Astrocyte (in vitro differentiated cells and primary cell): Measurements from ENCODE around the gene IGDCC3. TPM values are rescaled to one million over a fixed set of nuclear protein-coding genes. Genes with fewer than 3 reads are reported as not detected.

Source experiments
- DNase-seq: peaks from one replicate; pipeline ENCODE4 v3.0.0-alpha.2; 2010; ENCODE audit warnings: low read depth
- FAIRE-seq: peaks from 2 replicates; lab custom pipeline; 2011; peaks lifted over from hg19 to GRCh38; lab: Jason Lieb, UNC
- H2AFZ ChIP-seq: 2 replicates; pipeline ENCODE4 v1.6.0; 2012; ENCODE audit warnings: low read depth, low read length, inconsistent platforms
- H3K27ac ChIP-seq: 2 replicates; pipeline ENCODE4 v1.5.1; 2011; ENCODE audit warnings: low read depth, low read length, inconsistent platforms
- H3K27me3 ChIP-seq: 2 replicates; pipeline ENCODE4 v1.6.0; 2011; ENCODE audit warnings: low read length, inconsistent platforms; ENCODE audit not compliant: insufficient read depth
- H3K36me3 ChIP-seq: 2 replicates; pipeline ENCODE4 v1.5.1; 2011; ENCODE audit warnings: low read length, inconsistent platforms; ENCODE audit not compliant: insufficient read depth
- H3K4me1 ChIP-seq: 2 replicates; pipeline ENCODE4 v1.5.1; 2011; ENCODE audit warnings: low read length, inconsistent platforms; ENCODE audit not compliant: insufficient read depth
- H3K4me2 ChIP-seq: 2 replicates; pipeline ENCODE4 v1.6.0; 2012; ENCODE audit warnings: low read length, inconsistent platforms
- H3K4me3 ChIP-seq: 2 replicates; pipeline ENCODE4 v1.5.1; 2011; ENCODE audit warnings: low read depth, mild to moderate bottlenecking, low read length, inconsistent platforms; ENCODE audit not compliant: insufficient read depth
- H3K79me2 ChIP-seq: 2 replicates; pipeline ENCODE4 v1.6.0; 2012; ENCODE audit warnings: mild to moderate bottlenecking, low read length, inconsistent platforms; ENCODE audit not compliant: insufficient read depth
- H3K9ac ChIP-seq: 2 replicates; pipeline ENCODE4 v1.6.0; 2012; ENCODE audit warnings: mild to moderate bottlenecking, low read length, inconsistent platforms
- H3K9me3 ChIP-seq: 2 replicates; pipeline ENCODE4 v1.5.1; 2012; ENCODE audit warnings: low read depth, mild to moderate bottlenecking, low read length, inconsistent platforms; ENCODE audit not compliant: insufficient read depth
- H4K20me1 ChIP-seq: 2 replicates; pipeline ENCODE4 v1.6.0; 2012; ENCODE audit warnings: low read length, inconsistent platforms; ENCODE audit not compliant: insufficient read depth
- H3K27ac Mint-ChIP-seq: one replicate; pipeline ENCODE4 v1.8.0; 2021; ENCODE audit warnings: mild to moderate bottlenecking, mixed read lengths; ENCODE audit not compliant: unreplicated experiment
- H3K27me3 Mint-ChIP-seq: one replicate; pipeline ENCODE4 v1.8.0; 2021; ENCODE audit warnings: low read depth, mixed read lengths; ENCODE audit not compliant: unreplicated experiment
- H3K36me3 Mint-ChIP-seq: one replicate; pipeline ENCODE4 v1.8.0; 2021; ENCODE audit warnings: low read depth, mixed read lengths; ENCODE audit not compliant: unreplicated experiment
- H3K4me1 Mint-ChIP-seq: one replicate; pipeline ENCODE4 v1.8.0; 2021; ENCODE audit warnings: low read depth, mixed read lengths; ENCODE audit not compliant: unreplicated experiment
- H3K4me3 Mint-ChIP-seq: one replicate; pipeline ENCODE4 v1.8.0; 2021; ENCODE audit warnings: mild to moderate bottlenecking, moderate library complexity, mixed read lengths; ENCODE audit not compliant: unreplicated experiment
- H3K9me3 Mint-ChIP-seq: one replicate; pipeline ENCODE4 v1.8.0; 2021; ENCODE audit warnings: mild to moderate bottlenecking, mixed read lengths; ENCODE audit not compliant: unreplicated experiment
- CTCF ChIP-seq: IDR thresholded peaks from 2 replicates; pipeline ENCODE4 v1.5.1; 2011; ENCODE audit warnings: low read depth, mild to moderate bottlenecking, inconsistent platforms, low read length, moderate library complexity; ENCODE audit not compliant: insufficient read depth
- EZH2 ChIP-seq: IDR thresholded peaks from 2 replicates; pipeline ENCODE4 v1.6.1; 2012; ENCODE audit warnings: mild to moderate bottlenecking, low read length, inconsistent platforms; ENCODE audit not compliant: insufficient read depth
- total RNA-seq: library from RNA; stranded (reverse); gene quantifications from 2 replicates; pipeline ENCODE4 v1.2.1, GENCODE V29; 2021

IGDCC3 gene
- total RNA-seq, 1 donor from 2014 or later: 11.0 TPM

- Histone ChIP-seq H2AFZ (no peak overlapping the region), H3K4me1 (peaks cover 3% of the 10 kb centered on the region), H4K20me1 (peaks cover 9% of the 10 kb centered on the region), H3K9me3 (no peaks in the 10 kb centered on the region), H3K36me3 (no peaks in the 10 kb centered on the region), H3K9ac (no peak overlapping the region), H3K27ac (no peak overlapping the region), H3K4me3 (no peak overlapping the region), H3K4me2 (no peak overlapping the region), H3K27me3 (no peaks in the 10 kb centered on the region), H3K79me2 (no peaks in the 10 kb centered on the region)
- Mint-ChIP-seq H3K4me1 (no peaks in the 10 kb centered on the region), H3K4me3 (no peak overlapping the region), H3K27me3 (peaks cover 5% of the 10 kb centered on the region), H3K36me3 (peaks cover 25% of the 10 kb centered on the region), H3K9me3 (no peaks in the 10 kb centered on the region), H3K27ac (no peak overlapping the region)
- DNase-seq (no peak), FAIRE-seq (no peak)
- TF ChIP-seq CTCF (no peak), EZH2 (no peak)
Measured at GRCh38 chr15:65390447-65390846, 12.6 kb upstream of the IGDCC3 start.

GRCh38 chr15:65389226-65389625, 11.4 kb upstream of the IGDCC3 start:
- no peaks in the 10 kb centered on the region for H3K27me3 ChIP-seq
- H3K27ac Mint-ChIP-seq: no peak overlapping the region
- peaks cover 15% of the 10 kb centered on the region for H3K36me3 Mint-ChIP-seq
- TF ChIP-seq CTCF: no peak
- no peak for TF ChIP-seq EZH2
- H3K4me2 ChIP-seq: no peak overlapping the region
- no peak overlapping the region for H3K4me3 Mint-ChIP-seq
- H4K20me1 ChIP-seq: peaks cover 6% of the 10 kb centered on the region
- H3K27me3 Mint-ChIP-seq: no peaks in the 10 kb centered on the region
- DNase-seq: no peak
- no peak for FAIRE-seq
- H3K4me1 ChIP-seq: peaks cover 11% of the 10 kb centered on the region
- H3K9me3 Mint-ChIP-seq: no peaks in the 10 kb centered on the region
- no peak overlapping the region for H3K4me3 ChIP-seq
- H3K9me3 ChIP-seq: no peaks in the 10 kb centered on the region
- no peak overlapping the region for H3K27ac ChIP-seq
- H3K79me2 ChIP-seq: no peaks in the 10 kb centered on the region
- H3K9ac ChIP-seq: no peak overlapping the region
- H3K4me1 Mint-ChIP-seq: peaks cover 1% of the 10 kb centered on the region
- no peaks in the 10 kb centered on the region for H3K36me3 ChIP-seq
- H2AFZ ChIP-seq: no peak overlapping the region

DNA sequence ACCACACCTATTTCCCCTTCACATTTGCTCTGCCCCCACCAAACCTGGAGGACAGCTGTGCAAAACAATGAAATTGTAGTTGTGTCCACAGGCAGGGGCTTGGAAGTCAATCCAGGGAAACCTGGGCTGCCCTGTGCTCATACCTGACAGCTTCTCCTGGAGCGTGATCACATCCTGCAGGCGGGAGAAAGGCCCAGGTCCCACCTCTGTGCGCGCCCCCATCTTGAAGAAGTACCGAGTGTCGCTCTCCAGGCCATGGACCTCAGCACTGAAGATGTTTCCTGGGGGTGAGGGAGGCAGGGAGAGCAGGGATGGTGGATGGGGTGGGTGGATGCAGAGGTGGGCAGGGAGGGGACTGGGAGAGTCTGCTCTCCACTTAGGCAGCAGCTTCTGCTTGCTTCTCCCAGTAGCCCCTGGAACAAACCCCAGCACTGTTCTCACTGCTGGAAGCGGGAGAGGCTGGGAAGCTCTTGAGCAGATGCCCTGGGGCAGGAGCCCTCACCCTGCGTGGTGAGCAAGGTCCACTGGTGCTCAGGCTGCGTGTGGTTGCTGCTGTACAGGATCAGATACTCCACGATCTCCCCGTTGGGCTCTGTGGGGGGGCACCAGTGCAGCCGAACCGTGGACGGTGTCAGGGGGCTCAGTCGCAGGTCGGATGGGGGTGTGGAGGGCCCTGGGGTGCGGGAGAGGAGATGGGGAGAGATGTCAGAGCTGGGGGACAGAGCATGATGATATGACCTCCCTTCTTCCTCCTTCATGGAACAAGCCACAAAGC, 10.7 kb upstream of the IGDCC3 start:
- H3K4me2 ChIP-seq: no peak overlapping the region
- H2AFZ ChIP-seq: no peak overlapping the region
- H3K9me3 Mint-ChIP-seq: no peaks in the 10 kb centered on the region
- no peaks in the 10 kb centered on the region for H4K20me1 ChIP-seq
- no peaks in the 10 kb centered on the region for H3K79me2 ChIP-seq
- no peak overlapping the region for H3K27ac Mint-ChIP-seq
- FAIRE-seq: no peak
- H3K36me3 ChIP-seq: no peaks in the 10 kb centered on the region
- no peaks in the 10 kb centered on the region for H3K27me3 Mint-ChIP-seq
- DNase-seq: no peak
- peaks cover 11% of the 10 kb centered on the region for H3K36me3 Mint-ChIP-seq
- H3K4me3 Mint-ChIP-seq: no peak overlapping the region
- no peak overlapping the region for H3K27ac ChIP-seq
- H3K27me3 ChIP-seq: no peaks in the 10 kb centered on the region
- no peak overlapping the region for H3K9ac ChIP-seq
- H3K4me3 ChIP-seq: no peak overlapping the region
- H3K4me1 ChIP-seq: peaks cover 11% of the 10 kb centered on the region
- H3K4me1 Mint-ChIP-seq: peaks cover 1% of the 10 kb centered on the region
- H3K9me3 ChIP-seq: no peaks in the 10 kb centered on the region
- TF ChIP-seq EZH2 (no peak), CTCF (no peak)
